ENCODE data around the gene HK1.

GRCh38 chr10:69229616-69229916, 48.7 kb upstream of the HK1 start:
- TF ChIP-seq CTCF (IDR thresholded peaks at IDR 0.05): no peak
- no peak for TF ChIP-seq POLR2A (IDR thresholded peaks at IDR 0.05)
